DLD1 (cell line): ENCODE results near the gene NLK.
"Not testable (repeated sequence)": the region's sequence is repeated elsewhere in the genome, so short reads cannot be mapped to it uniquely, and the experiment has no call there.

Experiments
- in situ Hi-C: cut with HindIII; loops from 2 replicates; pipeline ENCODE4 v1.10.0; 2017; ENCODE audit warnings: low sequenced_read_pairs

Gene NLK

DNA sequence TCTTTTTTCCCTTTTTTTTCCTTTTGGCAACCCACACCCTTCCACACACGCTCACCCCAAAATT lies at the start of gene NLK:
Gene NLK (plus strand): TSS at position 21 of the 64 bp plus-strand sequence. CDS start 197 bp downstream, outside the sequence.
- in situ Hi-C loops = no loop called here

DNA sequence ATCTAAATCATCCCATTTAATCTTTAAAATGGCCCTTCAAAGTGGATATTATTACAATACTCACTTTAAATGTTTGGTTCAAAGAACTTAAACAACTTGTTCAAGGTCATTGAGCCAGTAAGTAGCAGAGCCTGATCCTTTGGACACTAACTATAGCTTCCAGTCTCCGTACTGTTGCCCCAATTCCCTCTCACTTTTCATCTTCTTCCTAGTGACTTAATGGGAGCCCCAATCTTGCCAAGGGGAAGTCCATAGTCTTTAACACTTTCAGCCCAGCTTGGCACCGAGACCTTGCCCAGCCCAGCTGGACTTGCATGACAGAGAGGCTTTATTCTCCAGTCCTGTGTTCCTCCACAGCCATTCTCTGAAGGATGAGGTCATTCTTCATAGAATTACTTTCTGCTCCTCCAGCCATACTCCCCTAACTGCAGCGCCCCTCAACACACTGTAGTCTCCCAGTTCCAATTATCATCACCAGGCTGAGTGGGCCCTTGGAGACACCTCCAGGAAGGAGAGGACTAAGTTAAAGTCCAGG lies 49.2 kb upstream of the NLK start:
- in situ Hi-C loops = no loop called here

DNA sequence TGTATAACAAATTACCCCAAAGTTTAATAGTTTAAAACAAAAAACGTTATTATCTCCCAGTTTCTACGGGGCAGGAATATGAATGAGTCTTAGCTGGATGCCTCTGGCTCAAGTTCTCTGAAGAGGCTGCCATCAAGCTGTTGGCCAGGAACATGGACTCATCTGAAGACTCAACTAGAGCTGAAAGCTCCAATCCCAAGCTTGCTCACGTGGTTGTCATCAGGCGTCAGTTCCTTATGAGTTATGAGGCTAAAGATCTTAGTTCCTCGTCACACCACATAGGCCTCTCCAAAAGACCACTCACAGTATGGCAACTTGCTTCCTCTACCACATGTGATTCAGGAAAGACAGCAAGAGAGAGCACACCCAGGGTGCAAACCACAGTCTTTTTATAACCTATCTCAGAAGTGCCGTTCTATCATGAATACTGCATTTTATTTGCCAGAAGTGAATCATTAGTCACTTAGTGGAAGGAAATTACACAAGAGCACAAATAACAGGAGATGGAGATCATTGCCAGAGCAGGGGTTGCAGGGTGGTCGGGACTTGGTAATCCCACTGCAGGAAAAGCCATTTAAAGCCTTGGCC lies 48.7 kb upstream of the NLK start:
- in situ Hi-C loops = no loop called here

DNA sequence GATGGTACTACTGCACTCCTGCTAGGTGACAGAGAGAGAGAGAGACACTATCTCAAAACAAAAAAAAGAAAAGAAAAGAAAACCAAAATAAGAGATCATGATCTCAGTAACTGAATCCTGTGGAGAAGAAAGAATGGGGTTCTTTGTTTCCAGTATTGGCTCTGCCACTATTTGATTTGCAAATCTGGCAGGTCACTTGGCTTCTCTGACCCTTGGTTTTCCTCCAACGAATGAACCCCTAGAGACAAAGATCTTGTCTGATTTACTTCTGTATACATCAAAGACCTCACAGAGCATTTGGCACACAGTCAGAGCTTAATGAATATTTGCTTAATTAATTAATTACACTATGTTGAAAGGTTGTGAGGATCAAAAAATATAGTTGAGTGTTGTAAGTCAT lies 47.9 kb upstream of the NLK start:
- in situ Hi-C loops = no loop called here

DNA sequence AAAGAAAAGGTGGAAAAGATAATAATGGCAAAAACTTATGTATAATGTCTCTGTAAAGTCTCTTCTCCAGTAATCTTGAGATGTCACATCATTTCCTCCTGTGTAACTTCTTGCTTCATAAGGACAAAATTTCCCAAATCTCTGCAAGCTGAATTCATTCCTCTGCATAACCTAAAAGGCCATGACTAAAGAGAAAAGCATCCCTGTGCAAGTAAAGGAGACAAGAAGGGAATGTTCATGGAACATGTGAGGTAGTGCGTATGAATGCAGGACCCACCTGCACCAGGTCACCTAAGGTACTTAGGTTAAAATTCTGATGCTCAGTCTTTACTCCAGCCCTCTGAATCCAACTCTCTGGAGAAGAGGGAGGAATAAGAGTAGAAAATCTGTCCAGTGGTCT lies 46.9 kb upstream of the NLK start:
- in situ Hi-C loops = no loop called here

DNA sequence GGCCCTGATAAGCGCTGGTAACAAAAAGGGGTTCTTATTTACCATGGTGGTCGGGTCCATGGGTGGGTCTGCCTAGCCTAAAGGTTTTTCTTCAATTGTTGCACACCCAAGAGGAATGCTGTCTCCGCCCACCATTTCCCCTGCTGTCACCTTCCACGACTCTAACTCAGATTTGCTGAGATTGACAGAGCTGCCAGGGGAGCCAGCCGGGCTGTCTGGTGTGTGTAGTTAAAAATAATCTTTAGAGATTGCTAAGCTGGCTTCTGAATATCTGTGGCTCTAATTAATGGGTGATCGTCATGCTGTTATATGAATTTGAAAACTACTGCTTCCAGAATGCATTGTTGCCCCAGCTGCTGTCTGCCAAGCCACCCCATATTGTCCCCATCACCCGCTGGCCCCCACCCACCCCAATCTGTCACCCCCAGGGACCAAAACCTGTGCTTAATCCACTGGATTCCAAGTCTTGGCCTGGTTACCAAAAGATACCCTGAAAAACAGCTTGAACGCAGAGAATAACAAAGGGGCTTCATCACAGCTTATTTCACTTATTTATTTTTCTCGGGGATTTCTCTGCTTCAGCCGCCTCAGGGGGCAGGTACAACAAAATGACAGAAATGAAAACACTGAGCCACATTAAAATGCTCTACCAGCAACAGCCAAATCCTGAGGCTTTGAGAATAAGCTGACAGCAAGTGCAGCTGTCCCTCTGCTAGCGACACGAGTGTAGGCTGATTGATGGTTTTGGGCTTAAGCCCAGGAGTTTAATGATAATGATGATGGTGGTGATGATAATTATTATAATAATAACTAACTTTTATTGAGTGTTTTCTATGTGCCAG lies 46.1 kb upstream of the NLK start:
- in situ Hi-C loops = no loop called here

DNA sequence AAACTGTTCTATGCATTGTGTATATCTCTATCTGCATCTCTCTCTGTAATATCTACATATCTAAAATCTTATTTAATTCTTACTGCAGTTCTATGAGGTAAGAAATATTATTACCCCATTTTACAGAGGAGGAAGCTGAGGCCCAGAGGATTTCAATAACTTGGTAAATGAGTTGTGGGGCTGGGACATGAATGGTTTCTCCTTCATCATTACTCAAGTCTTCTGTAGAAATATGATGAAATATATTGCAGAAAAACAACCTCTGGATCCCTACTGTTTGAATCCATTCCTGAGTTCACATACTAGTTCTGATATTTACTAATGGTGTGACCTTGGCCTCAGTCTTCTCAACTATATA lies 45.5 kb upstream of the NLK start:
- in situ Hi-C loops = no loop called here

DNA sequence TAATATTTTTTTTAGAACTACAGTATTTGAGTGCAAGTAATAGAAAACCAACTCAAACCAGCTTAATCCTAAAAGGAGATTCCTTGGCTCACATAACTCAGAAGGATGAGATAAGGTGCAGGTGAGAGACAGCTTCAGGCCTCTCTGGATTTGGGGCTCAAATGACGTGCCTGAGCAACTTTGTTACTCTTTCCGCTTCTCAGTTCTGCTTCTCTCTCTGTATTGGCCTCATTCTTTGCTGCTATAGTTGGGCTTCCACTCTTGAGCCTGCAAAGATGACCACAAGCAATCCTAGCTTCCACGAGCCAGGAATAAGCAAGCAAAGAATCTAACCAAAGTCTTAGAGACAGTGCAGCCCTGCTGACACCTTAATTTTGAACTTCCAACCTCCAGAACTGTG lies 45.0 kb upstream of the NLK start:
- in situ Hi-C loops = no loop called here

DNA sequence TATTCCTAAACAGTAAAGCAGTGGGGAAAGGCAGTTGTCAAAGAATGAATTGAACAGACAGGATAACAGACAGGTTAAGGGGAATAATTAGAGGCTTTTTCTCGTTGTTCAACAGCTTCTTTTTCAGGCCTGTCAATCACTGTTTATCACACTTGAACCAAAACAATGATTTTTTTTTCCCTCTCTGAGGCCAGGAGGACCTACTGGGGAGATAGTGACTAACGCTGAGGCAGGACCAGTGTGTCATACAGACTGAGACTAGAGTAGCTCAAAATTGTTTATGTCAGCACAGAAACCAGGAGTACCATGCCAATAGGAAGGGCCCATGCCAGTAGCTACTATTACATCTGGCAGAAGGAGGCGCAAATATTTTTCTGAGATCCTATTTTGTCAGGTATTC lies 41.3 kb upstream of the NLK start:
- in situ Hi-C loops = no loop called here

DNA sequence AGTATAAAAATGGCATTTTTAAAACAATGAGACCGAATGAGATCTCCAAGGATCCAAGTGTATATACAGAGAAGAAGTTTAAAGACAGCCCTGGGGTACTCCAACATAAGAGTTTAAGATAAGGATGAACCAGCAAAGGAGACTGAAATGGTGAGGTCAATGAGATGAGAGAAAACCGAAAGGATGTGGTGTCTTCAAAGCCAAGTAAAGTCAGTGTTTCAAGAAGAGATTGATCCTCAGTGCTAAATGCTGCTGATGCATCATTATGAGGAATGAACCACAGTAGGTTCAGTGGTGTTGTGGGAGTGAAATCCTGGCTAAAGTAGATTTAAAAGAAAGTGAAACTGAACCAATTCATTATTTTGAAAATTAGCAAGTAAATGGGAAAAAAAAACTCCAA lies 38.1 kb upstream of the NLK start:
- in situ Hi-C loops = no loop called here

DNA sequence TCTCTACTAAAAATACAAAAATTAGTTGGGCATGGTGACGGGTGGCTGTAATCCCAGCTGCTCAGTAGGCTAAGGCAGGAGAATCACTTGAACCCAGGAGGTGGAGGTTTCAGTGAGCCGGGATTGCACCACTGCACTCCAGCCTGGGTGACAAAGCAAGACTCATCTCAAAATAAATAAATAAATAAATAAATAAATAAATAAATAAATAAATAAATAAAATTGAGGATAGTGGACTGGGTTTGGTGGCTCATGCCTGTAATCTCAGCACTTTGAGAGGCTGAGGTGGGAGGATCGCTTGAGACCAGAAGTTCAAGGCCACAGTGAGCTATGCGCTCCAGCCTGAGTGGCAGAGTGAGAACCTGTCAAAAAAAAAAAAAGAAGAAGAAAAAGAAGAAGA lies 34.6 kb upstream of the NLK start:
- in situ Hi-C loops = not testable (repeated sequence)

DNA sequence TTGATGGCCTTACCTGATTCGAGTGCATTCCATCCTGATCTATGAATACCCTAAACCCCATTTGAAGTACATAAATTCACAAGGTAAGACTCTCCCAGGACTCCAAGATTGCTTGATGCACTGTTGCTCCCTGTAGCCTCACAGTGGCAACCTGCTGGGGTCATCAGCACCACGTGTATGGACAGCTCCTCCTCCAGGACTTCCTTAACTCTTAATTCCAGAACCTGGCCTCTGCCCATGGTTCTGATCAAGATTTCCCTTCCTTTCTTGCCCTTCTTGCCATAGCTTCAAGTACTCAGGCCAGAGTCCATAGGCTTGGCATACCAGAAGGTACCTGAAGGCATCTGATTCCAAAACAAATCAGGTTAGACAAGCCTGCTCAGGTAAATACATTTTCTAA lies 34.0 kb upstream of the NLK start:
- in situ Hi-C loops = no loop called here

DNA sequence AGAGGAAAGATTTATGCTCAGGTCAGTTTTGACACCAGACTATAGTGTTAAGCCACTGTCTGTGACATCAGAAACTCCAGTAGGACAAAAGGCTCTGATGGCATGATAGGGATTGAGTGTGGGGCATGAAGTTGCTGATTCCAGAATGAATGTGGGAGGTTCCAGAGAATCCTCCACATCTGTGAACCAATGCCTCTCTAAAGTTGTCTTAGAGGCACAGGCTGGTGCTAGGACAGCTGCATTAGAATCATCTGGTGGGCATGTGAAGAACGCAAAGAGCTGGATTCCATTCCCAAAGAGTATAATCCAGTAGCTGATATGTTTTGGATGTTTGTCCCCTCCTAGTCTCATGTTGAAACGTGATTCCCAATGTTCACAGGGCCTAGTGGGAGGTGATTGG lies 32.1 kb upstream of the NLK start:
- in situ Hi-C loops = no loop called here

DNA sequence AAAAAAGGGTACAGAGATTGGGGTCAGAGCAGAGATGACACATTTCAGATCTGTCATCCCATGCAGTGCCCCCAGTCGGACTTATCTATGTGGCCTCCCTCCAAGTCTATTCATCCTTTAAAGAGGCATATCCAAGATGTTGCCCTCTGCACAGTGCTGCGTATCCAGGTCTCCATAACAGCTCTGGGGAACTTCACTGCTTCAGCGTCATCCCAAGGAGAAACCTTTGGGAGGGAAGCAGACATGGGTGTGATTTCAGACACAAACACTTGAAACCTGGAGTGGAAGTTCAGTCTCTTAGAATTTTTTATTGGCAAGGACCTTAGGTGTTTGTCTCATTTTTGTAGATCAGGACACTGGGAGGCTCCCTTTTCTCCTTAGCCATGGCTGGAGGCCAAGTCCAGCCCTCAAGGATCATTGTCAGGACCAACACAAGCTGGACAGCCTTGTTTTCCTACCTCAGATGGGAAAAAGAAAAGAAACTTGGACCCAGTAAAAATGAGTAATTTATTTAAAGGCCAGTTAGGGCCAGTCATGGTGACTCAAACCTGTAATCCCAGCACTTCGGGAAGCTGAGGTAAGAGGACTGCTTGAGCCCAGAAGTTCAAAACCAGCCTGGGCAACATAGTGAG lies 23.9 kb upstream of the NLK start:
- in situ Hi-C loops = no loop called here

DNA sequence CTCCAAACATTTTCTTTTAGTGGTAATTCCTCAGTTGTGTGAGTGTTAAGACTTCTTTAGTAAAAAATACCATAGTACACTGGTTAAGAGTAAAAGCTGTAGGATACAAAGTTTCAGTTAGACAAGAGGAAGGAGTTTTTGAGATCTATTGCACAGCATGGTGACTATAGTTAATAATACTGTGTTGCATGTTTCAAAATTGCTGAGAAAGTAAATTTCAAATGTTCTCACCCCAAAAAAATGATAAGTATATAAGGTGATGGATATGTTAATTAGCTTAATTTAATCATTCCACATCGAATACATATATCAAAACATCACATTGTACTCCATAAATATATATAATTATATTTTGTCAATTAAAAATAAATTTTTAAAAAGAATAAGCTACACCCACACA lies 22.0 kb upstream of the NLK start:
- in situ Hi-C loops = no loop called here

DNA sequence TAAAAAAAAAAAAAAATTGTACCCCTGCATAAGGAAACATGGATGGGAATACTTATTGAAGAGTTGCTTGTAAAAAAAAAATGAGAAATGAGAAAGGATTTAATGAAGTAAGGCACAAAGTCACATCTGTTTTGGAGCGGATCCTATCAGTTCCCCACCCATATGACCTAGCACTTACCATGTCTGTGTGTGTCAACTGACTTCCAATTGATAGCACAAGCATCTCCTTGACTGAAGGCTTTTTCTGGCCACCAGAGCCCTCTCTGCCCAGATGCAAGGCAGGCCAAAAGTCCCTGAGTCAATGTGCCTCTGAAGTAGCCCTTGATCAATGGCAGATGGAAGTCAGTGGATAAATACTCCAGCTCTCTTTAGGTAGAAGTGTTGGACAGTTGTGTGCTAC lies 13.4 kb upstream of the NLK start:
- in situ Hi-C loops = no loop called here

DNA sequence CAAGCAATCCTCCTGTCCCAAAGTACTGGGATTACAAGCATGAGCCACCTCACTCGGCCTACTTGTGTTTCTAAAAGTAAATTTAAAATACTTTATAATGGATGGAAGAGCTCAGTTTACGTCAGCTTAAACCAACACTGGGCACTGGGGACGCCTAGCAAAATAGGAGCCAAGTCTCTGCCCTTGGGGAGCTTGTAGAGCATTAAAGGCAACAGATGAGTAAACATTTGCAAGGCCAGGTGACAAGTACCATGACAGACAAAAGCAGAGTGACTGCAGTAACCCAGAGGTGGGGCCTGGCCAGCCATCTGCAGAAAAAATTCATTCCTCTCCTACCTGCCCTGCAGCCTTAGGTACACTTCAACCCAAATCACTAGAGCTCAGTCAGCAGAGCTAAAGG lies 12.1 kb upstream of the NLK start:
- in situ Hi-C loops = no loop called here

DNA sequence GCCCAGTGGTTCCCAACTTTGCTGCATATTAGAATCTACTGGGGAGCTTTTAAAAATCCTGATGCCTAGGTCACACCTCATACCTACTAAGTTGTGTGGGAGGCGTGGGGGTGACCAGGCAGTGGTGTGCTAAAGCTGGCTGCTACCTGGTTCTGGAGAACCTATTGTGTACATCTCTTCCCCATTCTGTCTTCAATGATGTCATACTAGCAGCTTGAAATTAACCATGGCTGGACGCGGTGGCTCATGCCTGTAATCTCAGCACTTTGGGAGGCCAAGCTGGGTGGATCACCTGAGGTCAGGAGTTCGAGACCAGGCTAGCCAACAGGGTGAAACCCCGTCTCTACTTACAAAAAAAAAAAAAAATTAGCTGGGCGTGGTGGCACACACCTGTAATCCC lies 11.3 kb upstream of the NLK start:
- in situ Hi-C loops = no loop called here

DNA sequence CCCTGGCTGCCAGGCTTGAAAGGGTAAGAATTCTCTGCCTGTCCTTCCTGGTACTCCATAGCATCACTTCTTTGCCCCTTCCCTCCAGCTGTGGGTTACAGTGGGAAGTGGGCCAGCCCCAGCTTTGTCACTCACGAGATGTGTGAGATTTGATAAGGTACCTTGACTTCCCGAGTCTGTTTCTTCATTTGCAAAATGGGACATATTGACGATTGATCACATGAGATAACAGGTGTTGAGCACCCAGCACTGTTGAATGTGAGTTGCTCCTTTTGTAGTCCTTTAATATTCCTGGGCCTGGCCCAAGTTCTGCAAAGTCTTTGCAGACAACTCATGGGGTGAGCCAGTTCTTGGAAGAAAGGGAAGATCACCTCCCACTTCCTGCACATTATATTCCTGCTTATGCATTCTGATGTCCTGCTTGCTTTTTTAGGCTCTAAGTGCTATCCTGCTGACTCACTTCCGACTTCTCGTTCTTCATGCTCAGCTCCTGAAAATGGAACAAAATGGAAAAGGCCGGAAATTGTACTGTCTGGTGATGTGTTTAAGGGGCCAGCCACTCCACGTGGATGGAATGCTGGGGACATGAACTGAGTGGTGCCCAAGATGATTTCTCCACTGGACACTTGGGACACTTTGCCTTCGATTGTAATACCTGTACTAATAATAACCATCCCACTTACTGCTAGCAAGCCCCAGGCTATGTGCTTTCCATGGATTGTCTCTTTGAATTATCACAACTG lies 8.3 kb upstream of the NLK start:
- in situ Hi-C loops = no loop called here

DNA sequence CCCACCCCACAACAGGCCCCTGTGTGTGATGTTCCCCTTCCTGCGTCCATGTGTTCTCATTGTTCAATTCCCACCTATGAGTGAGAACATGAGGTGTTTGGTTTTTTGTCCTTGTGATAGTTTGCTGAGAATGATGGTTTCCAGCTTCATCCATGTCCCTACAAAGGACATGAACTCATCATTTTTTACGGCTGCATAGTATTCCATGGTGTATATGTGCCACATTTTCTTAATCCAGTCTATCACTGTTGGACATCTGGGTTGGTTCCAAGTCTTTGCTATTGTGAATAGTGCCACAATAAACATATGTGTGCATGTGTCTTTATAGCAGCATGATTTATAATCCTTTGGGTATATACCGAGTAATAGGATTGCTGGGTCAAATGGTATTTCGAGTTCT lies 7.0 kb upstream of the NLK start:
- in situ Hi-C loops = not testable (repeated sequence)

DNA sequence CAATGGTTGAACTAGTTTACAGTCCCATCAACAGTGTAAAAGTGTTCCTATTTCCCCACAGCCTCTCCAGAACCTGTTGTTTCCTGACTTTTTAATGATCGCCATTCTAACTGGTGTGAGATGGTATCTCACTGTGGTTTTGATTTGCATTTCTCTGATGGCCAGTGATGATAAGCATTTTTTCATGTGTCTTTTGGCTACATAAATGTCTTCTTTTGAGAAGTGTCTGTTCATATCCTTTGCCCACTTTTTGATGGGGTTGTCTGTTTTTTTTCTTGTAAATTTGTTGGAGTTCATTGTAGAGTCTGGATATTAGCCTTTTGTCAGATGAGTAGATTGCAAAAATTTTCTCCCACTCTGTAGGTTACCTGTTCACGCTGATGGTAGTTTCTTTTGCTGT lies 6.6 kb upstream of the NLK start:
- in situ Hi-C loops = not testable (repeated sequence)

DNA sequence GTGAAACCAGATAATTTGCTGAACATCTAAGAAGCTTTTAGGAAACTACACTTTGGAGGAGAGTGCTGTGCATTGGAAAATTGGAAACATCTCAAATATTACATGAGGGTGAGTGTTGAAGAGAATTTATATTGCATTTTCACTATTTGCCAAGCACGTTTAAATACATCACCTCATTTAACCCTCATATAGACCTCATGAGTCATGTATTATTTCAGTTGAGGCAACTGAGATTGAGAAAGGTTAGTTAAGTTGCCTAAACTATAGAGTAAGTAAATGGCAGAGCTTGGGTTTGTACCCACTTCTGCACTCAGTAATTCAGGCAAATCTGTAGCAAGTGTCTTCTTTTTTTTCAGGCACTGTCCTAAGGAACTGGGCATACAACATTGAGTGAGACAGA lies 3.7 kb upstream of the NLK start:
- in situ Hi-C loops = no loop called here
